ENCODE measurements around the gene RBM17.

GRCh38 chr10:6082496-6083395 is 6.1 kb upstream of the RBM17 start:
- TF ChIP-seq, protein P1, sequence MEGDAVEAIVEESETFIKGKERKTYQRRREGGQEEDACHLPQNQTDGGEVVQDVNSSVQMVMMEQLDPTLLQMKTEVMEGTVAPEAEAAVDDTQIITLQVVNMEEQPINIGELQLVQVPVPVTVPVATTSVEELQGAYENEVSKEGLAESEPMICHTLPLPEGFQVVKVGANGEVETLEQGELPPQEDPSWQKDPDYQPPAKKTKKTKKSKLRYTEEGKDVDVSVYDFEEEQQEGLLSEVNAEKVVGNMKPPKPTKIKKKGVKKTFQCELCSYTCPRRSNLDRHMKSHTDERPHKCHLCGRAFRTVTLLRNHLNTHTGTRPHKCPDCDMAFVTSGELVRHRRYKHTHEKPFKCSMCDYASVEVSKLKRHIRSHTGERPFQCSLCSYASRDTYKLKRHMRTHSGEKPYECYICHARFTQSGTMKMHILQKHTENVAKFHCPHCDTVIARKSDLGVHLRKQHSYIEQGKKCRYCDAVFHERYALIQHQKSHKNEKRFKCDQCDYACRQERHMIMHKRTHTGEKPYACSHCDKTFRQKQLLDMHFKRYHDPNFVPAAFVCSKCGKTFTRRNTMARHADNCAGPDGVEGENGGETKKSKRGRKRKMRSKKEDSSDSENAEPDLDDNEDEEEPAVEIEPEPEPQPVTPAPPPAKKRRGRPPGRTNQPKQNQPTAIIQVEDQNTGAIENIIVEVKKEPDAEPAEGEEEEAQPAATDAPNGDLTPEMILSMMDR (IDR thresholded peaks at IDR 0.05): no peak
- no peak for TF ChIP-seq POLR2A (IDR thresholded peaks at IDR 0.05)

All from heart left ventricle (tissue), 13 donors.